Measurements from ENCODE around the gene CTNND1. TPM values are rescaled to one million over a fixed set of nuclear protein-coding genes. Genes with fewer than 3 reads are reported as not detected.
"Not testable (repeated sequence)": the region's sequence is repeated elsewhere in the genome, so short reads cannot be mapped to it uniquely, and the experiment has no call there.

CTNND1 gene
- total RNA-seq, 1 donor from 2014 or later: 9.9 TPM

GRCh38 chr11:57804466-57804865 lies 42.9 kb downstream of the CTNND1 start:
- no peak for DNase-seq (ENCODE audit: low spot score)
- H3K4me1 Mint-ChIP-seq (ENCODE audit: low read depth): peaks cover 14% of the 10 kb centered on the region
- intact Hi-C loops (cut with micrococcal nuclease): loop anchor here (5.0 kb wide), 1 partner anchor 147 kb away; the partner anchor contains the start of gene CLP1
- no peak overlapping the region for H3K4me3 Mint-ChIP-seq
- no peaks in the 10 kb centered on the region for H3K9me3 Mint-ChIP-seq
- H3K27ac Mint-ChIP-seq: no peak overlapping the region
- H3K36me3 Mint-ChIP-seq (ENCODE audit: low read depth): peaks cover 22% of the 10 kb centered on the region
- H3K27me3 Mint-ChIP-seq (ENCODE audit: insufficient read depth): no peaks in the 10 kb centered on the region

DNA sequence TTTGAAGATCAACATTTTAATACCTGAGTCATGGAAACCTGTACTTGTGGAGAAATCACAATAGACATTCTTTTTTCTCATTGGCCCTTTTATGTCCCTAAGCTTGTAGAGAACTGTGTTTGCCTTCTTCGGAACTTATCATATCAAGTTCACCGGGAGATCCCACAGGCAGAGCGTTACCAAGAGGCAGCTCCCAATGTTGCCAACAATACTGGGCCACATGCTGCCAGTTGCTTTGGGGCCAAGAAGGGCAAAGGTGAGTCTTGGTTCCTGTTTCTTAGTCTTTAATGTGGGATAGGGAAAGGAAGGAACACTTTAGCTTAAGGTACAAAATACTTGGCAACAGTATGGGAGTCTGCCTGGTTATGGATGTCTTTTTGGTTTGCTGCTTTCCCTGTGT lies 44.2 kb downstream of the CTNND1 start:
- no peak for DNase-seq (ENCODE audit: low spot score)
- Mint-ChIP-seq H3K36me3 (ENCODE audit: low read depth) (peaks cover 22% of the 10 kb centered on the region), H3K4me1 (ENCODE audit: low read depth) (peaks cover 7% of the 10 kb centered on the region), H3K27me3 (ENCODE audit: insufficient read depth) (no peaks in the 10 kb centered on the region), H3K9me3 (no peaks in the 10 kb centered on the region), H3K4me3 (no peak overlapping the region), H3K27ac (no peak overlapping the region)
- intact Hi-C loops (cut with micrococcal nuclease): no loop called here

GRCh38 chr11:57812634-57813033 lies 51.0 kb downstream of the CTNND1 start:
- DNase-seq (ENCODE audit: low spot score): no peak
- intact Hi-C loops (cut with micrococcal nuclease): no loop called here
- Mint-ChIP-seq H3K27ac (no peak overlapping the region), H3K9me3 (no peaks in the 10 kb centered on the region), H3K27me3 (ENCODE audit: insufficient read depth) (peaks cover 4% of the 10 kb centered on the region), H3K4me3 (no peak overlapping the region), H3K4me1 (ENCODE audit: low read depth) (peaks cover 21% of the 10 kb centered on the region), H3K36me3 (ENCODE audit: low read depth) (peaks cover 29% of the 10 kb centered on the region)

DNA sequence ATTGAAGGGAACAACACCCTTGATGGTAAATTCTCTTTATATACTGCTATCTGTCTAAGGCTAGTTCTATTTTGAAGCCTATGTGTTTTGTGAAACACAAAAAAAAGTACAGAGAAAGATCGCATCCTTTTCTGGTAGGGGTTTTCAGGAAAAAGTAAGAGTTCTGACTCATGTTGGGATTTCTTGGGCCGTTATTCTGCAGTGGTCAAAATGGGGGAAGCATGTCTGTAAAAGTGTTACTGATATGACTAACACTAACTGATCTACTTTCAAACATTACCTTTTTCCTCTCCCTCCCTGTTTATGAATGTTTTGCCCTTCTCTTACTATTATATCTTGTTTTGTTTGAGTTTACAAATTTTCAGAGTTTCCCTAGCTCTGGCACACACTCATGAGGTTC lies 53.9 kb downstream of the CTNND1 start:
- Mint-ChIP-seq H3K4me1 (ENCODE audit: low read depth) (peaks cover 21% of the 10 kb centered on the region), H3K9me3 (no peaks in the 10 kb centered on the region), H3K27me3 (ENCODE audit: insufficient read depth) (peaks cover 4% of the 10 kb centered on the region), H3K4me3 (no peak overlapping the region), H3K36me3 (ENCODE audit: low read depth) (peaks cover 25% of the 10 kb centered on the region), H3K27ac (peak overlapping the region; percentile 19)
- DNase-seq (ENCODE audit: low spot score): no peak
- intact Hi-C loops (cut with micrococcal nuclease): loop anchor here (2.0 kb wide), 1 partner anchor 709 kb away; no protein-coding TSS in a partner anchor

GRCh38 chr11:57815877-57816276 lies 54.3 kb downstream of the CTNND1 start:
- peak overlapping the region; percentile 19 for H3K27ac Mint-ChIP-seq
- peaks cover 25% of the 10 kb centered on the region for H3K36me3 Mint-ChIP-seq (ENCODE audit: low read depth)
- H3K9me3 Mint-ChIP-seq: no peaks in the 10 kb centered on the region
- no peak overlapping the region for H3K4me3 Mint-ChIP-seq
- intact Hi-C loops (cut with micrococcal nuclease): loop anchor here (2.0 kb wide), 1 partner anchor 709 kb away; no protein-coding TSS in a partner anchor
- H3K27me3 Mint-ChIP-seq (ENCODE audit: insufficient read depth): peaks cover 4% of the 10 kb centered on the region
- no peak for DNase-seq (ENCODE audit: low spot score)
- H3K4me1 Mint-ChIP-seq (ENCODE audit: low read depth): peaks cover 21% of the 10 kb centered on the region

- peaks cover 21% of the 10 kb centered on the region for H3K36me3 Mint-ChIP-seq (ENCODE audit: low read depth)
- H3K27me3 Mint-ChIP-seq (ENCODE audit: insufficient read depth): peaks cover 6% of the 10 kb centered on the region
- intact Hi-C loops (cut with micrococcal nuclease): no loop called here
- H3K4me1 Mint-ChIP-seq (ENCODE audit: low read depth): peaks cover 21% of the 10 kb centered on the region
- H3K9me3 Mint-ChIP-seq: no peaks in the 10 kb centered on the region
- H3K27ac Mint-ChIP-seq: no peak overlapping the region
- DNase-seq (ENCODE audit: low spot score): no peak
- H3K4me3 Mint-ChIP-seq: no peak overlapping the region
These were observed 57.2 kb downstream of the CTNND1 start for GRCh38 chr11:57818812-57819211.

DNA sequence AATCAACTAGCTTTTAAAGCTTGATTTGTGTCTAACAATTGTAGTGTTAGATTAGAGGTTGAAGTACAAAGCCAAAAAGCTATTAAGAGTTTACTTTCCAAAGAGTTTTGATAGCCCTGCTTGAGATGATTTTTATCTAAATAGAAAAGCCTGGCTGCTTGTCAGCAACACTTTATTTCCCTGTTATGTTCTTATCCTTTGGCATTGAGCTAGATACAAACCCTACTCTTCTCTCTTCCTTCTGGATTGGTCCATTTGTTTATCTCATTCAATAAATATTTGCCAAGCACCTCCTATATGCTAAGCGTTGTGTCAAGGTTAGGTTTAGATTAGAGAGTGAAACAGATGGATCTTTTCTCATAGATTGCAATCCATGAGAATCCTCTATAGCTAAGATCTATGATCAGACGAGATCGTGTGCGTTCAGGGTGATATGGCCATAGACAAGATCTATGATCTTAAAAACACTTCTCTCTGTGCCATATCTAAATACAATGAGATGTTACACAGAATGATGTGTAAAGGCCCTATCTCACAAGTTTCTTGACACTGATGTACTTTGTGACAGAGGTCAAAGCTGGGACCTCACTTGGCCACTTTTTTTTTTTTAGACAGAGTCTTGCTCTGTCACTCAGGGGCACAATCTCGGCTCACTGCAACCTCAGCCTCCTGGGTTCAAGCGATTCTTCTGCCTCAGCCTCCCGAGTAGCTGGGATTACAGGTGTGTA lies 57.8 kb downstream of the CTNND1 start:
- Mint-ChIP-seq H3K36me3 (ENCODE audit: low read depth) (peaks cover 17% of the 10 kb centered on the region), H3K9me3 (no peaks in the 10 kb centered on the region), H3K27me3 (ENCODE audit: insufficient read depth) (peaks cover 6% of the 10 kb centered on the region), H3K4me1 (ENCODE audit: low read depth) (peaks cover 20% of the 10 kb centered on the region), H3K27ac (no peak overlapping the region), H3K4me3 (no peak overlapping the region)
- intact Hi-C loops (cut with micrococcal nuclease): no loop called here
- no peak for DNase-seq (ENCODE audit: low spot score)

DNA sequence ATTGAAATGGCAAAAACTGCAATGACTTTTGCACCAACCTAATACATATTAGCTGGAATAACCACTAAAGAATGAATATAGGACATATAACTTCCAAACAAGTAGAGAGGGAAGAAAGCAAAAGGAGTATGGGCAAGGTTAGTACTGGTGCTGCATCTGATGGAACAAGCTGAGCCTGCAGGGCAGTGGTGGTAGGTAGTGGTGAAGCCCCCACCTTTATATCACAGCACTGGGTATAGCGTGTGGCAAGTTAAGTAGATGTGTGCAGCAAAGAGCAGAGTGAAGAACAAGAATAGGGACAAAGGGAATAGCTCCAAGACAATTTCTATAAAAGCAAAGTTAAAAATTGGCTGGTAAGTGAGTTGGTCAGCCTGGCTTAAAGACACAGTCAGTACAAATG lies 62.3 kb downstream of the CTNND1 start:
- no peaks in the 10 kb centered on the region for H3K9me3 Mint-ChIP-seq
- H3K4me1 Mint-ChIP-seq (ENCODE audit: low read depth): no peaks in the 10 kb centered on the region
- no peak overlapping the region for H3K4me3 Mint-ChIP-seq
- peaks cover 3% of the 10 kb centered on the region for H3K36me3 Mint-ChIP-seq (ENCODE audit: low read depth)
- no peak overlapping the region for H3K27ac Mint-ChIP-seq
- intact Hi-C loops (cut with micrococcal nuclease): no loop called here
- peaks cover 14% of the 10 kb centered on the region for H3K27me3 Mint-ChIP-seq (ENCODE audit: insufficient read depth)
- no peak for DNase-seq (ENCODE audit: low spot score)

GRCh38 chr11:57834852-57835251 lies 73.2 kb downstream of the CTNND1 start:
- DNase-seq (ENCODE audit: low spot score): no peak
- Mint-ChIP-seq H3K36me3 (ENCODE audit: low read depth) (no peaks in the 10 kb centered on the region), H3K9me3 (no peaks in the 10 kb centered on the region), H3K27ac (no peak overlapping the region), H3K4me1 (ENCODE audit: low read depth) (no peaks in the 10 kb centered on the region), H3K4me3 (no peak overlapping the region), H3K27me3 (ENCODE audit: insufficient read depth) (peaks cover 20% of the 10 kb centered on the region)
- intact Hi-C loops (cut with micrococcal nuclease): no loop called here

DNA sequence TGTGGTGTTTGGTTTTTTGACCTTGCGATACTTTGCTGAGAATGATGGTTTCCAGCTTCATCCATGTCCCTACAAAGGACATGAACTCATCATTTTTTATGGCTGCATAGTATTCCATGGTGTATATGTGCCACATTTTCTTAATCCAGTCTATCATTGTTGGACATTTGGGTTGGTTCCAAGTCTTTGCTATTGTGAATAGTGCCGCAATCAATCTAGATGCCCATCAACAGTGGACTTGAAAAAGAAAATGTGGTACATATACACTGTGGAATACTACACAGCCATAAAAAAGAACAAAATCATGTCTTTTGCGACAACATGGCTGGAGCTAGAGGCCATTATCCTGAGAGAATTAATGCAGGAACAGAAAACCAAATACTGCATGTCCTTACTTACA lies 77.0 kb downstream of the CTNND1 start:
- H3K27ac Mint-ChIP-seq; H3K4me1 Mint-ChIP-seq (ENCODE audit: low read depth); H3K36me3 Mint-ChIP-seq (ENCODE audit: low read depth); DNase-seq (ENCODE audit: low spot score); H3K9me3 Mint-ChIP-seq; H3K4me3 Mint-ChIP-seq; intact Hi-C loops (cut with micrococcal nuclease): not testable (repeated sequence)
- H3K27me3 Mint-ChIP-seq (ENCODE audit: insufficient read depth): peaks cover 14% of the 10 kb centered on the region

DNA sequence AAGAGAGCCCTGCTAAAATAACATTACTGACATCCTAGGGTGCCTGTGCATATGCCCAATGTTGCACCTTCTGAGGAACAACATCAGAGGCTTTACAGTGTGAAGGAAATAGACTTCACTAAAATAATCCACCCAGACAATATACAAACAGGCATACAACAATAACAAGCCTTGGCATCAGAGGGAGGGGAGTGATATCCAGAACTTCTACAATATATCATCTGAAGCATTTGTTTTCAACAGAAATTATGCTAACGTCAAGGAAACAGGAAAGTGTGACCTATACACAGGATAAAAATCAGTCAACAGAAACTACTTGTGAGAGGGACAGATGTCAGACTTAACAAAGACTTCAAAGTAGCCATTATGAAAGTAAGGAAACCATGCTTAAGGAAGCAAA lies 81.3 kb downstream of the CTNND1 start:
- H3K4me1 Mint-ChIP-seq (ENCODE audit: low read depth): no peaks in the 10 kb centered on the region
- H3K27ac Mint-ChIP-seq: no peak overlapping the region
- no peak for DNase-seq (ENCODE audit: low spot score)
- H3K9me3 Mint-ChIP-seq: no peaks in the 10 kb centered on the region
- no peaks in the 10 kb centered on the region for H3K36me3 Mint-ChIP-seq (ENCODE audit: low read depth)
- intact Hi-C loops (cut with micrococcal nuclease): no loop called here
- H3K4me3 Mint-ChIP-seq: no peak overlapping the region
- peaks cover 2% of the 10 kb centered on the region for H3K27me3 Mint-ChIP-seq (ENCODE audit: insufficient read depth)

DNA sequence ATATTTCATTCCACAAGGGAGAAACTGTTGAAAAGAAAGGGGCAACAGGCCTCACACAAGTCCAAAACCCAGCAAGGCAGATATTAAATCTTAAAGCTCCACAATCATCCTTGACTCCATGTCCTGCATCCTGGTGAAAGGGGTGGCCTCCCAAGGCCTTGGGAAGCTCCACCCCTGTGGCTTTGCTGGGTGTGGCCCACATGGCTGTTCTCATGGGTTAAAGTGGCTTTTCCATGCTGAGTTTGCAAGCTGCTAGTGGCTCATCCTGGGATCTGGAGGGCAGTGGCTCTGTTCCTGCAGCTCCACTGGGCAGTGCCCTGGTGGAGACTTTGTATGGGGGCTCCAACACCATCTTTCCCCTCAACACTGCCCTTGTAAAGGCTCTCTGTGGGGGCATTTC lies 106.4 kb downstream of the CTNND1 start:
- no peak for DNase-seq (ENCODE audit: low spot score)
- intact Hi-C loops (cut with micrococcal nuclease): no loop called here
- H3K4me3 Mint-ChIP-seq: no peak overlapping the region
- no peak overlapping the region for H3K27ac Mint-ChIP-seq
- H3K36me3 Mint-ChIP-seq (ENCODE audit: low read depth): no peaks in the 10 kb centered on the region
- H3K9me3 Mint-ChIP-seq: peaks cover 7% of the 10 kb centered on the region
- no peaks in the 10 kb centered on the region for H3K27me3 Mint-ChIP-seq (ENCODE audit: insufficient read depth)
- H3K4me1 Mint-ChIP-seq (ENCODE audit: low read depth): no peaks in the 10 kb centered on the region

DNA sequence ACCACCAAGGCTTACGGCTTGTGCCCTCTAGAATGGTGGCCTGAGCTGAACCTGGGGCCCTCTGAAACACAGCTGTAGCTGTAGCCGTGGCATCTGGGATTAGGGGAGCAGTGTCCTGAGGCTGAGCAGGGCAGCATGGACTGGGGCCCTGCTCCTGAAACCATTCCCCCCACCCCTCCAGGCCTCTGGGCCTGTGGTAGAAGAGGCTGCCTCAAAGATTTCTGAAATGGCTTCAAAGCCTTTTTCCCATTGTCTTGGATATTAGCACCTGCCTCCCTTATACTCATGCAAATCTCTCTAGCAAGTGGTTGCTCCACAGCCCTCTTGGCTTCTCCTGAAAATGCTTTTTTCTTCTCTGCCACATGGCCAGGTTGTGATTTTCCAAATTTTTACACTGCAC lies 106.9 kb downstream of the CTNND1 start:
- Mint-ChIP-seq H3K27ac (no peak overlapping the region), H3K4me3 (no peak overlapping the region), H3K27me3 (ENCODE audit: insufficient read depth) (no peaks in the 10 kb centered on the region), H3K4me1 (ENCODE audit: low read depth) (no peaks in the 10 kb centered on the region), H3K9me3 (peaks cover 7% of the 10 kb centered on the region), H3K36me3 (ENCODE audit: low read depth) (no peaks in the 10 kb centered on the region)
- intact Hi-C loops (cut with micrococcal nuclease): no loop called here
- DNase-seq (ENCODE audit: low spot score): no peak

Data from activated T-helper 1 cell treated with anti-CD3 and anti-CD28 coated beads, Interleukin-12 subunit alpha, Interleukin-12 subunit beta, Interleukin-2, Interleukin-4 antibody, amounts not matched to agents 30 ng/mL and 10 ng/mL and 1 ng/mL, durations not matched to agents 14 hours and 24 hours and 36 hours (primary cell).